Right lobe of liver (tissue), 4 donors: ENCODE data around the gene OPRM1.

Experiments
- CTCF ChIP-seq, 4 donors: fragments of 200-600 bp in 3 of 4; fragments of 450-650 bp in 1 of 4; IDR thresholded peaks; one replicate each; pipeline versions ENCODE4 v1.5.1 to v1.8.0; 2016 to 2022; ENCODE audit warnings: antibody characterized with exemption in 4 of 4, mild to moderate bottlenecking in 2 of 4
- POLR2A ChIP-seq: fragments of 450-650 bp; IDR thresholded peaks from one replicate; pipeline ENCODE4 v1.6.1; 2017; ENCODE audit warnings: antibody characterized with exemption, mild to moderate bottlenecking
- donor health status: DM: no; HTN: no; CAD: no.
- donor health status: DM: no; HTN: no; CAD: no.
- donor health status: DM: no; HTN: yes; CAD: no.

GRCh38 chr6:154227862-154228520 lies 189.0 kb downstream of the OPRM1 start:
- TF ChIP-seq CTCF (IDR thresholded peaks at IDR 0.05) (no peak), POLR2A (no peak)
